IMR-90 (cell line): ENCODE measurements around the gene DYNC2LI1. TPM values are rescaled to one million over a fixed set of nuclear protein-coding genes. Genes with fewer than 3 reads are reported as not detected.

Experiments
- ATAC-seq: fragments of 200-7000 bp; cut with Tn5 transposase; 2 replicates; pipeline ENCODE4 v1.9.1; 2020; ENCODE audit warnings: low read depth, mild to moderate bottlenecking, moderate library complexity
- BruUV-seq: library from RNA; stranded (reverse); fragments of 400-500 nt; replicated peaks from 2 replicates; lab custom pipeline; 2021; lab: Mats Ljungman, UMichigan
- CTCF ChIA-PET: fragments of 300-600 bp; formaldehyde crosslinking; extraction: SDS; loops from one replicate; lab custom pipeline; 2021; ENCODE audit warnings: antibody characterized with exemption; lab: Yijun Ruan, JAX
- POLR2A ChIA-PET: fragments of 300-600 bp; sonication (Branson Sonifier 250); formaldehyde crosslinking; loops from one replicate; lab custom pipeline; 2022; ENCODE audit warnings: antibody characterized with exemption; ENCODE audit not compliant: unreplicated experiment; lab: Charles Lee
- DNase-seq: peaks from one replicate; pipeline ENCODE4 v3.0.0; 2013
- H2AFZ ChIP-seq: replicated peaks from 2 replicates; pipeline ENCODE3; 2013; ENCODE audit warnings: low read length, mild to moderate bottlenecking; ENCODE audit not compliant: poor library complexity
- H2AK5ac ChIP-seq: 2 replicates; pipeline ENCODE4 v1.6.1; 2013; ENCODE audit warnings: low read depth, low read length, inconsistent platforms
- H2AK9ac ChIP-seq: replicated peaks from 2 replicates; pipeline ENCODE3; 2013; ENCODE audit warnings: mild to moderate bottlenecking, low read depth, low read length, moderate library complexity; ENCODE audit not compliant: poor library complexity
- H2BK120ac ChIP-seq: 2 replicates; pipeline ENCODE4 v1.6.1; 2013; ENCODE audit warnings: low read depth, low read length, inconsistent platforms
- H2BK15ac ChIP-seq: 3 replicates; pipeline ENCODE4 v1.6.1; 2013; ENCODE audit warnings: low read depth, low read length, inconsistent platforms
- H2BK20ac ChIP-seq: 2 replicates; pipeline ENCODE4 v1.6.1; 2013; ENCODE audit warnings: low read depth, mild to moderate bottlenecking, inconsistent platforms, low read length, moderate library complexity
- H2BK5ac ChIP-seq: 2 replicates; pipeline ENCODE4 v1.6.1; 2013; ENCODE audit warnings: mild to moderate bottlenecking, low read depth, low read length, inconsistent platforms; ENCODE audit not compliant: poor library complexity, severe bottlenecking
- H3K14ac ChIP-seq: replicated peaks from 2 replicates; pipeline ENCODE4 v1.6.1; 2013; ENCODE audit warnings: low read depth, low read length, inconsistent platforms
- H3K18ac ChIP-seq: 2 replicates; pipeline ENCODE4 v1.6.1; 2013; ENCODE audit warnings: low read depth, low read length, control low read depth
- H3K23ac ChIP-seq: 2 replicates; pipeline ENCODE4 v1.6.1; 2013; ENCODE audit warnings: low read depth, low read length, inconsistent platforms
- H3K27ac ChIP-seq: 2 replicates; pipeline ENCODE4 v1.5.1; 2013; ENCODE audit warnings: mild to moderate bottlenecking, control low read depth, low read length; ENCODE audit not compliant: insufficient read depth
- H3K27me3 ChIP-seq: 2 replicates; pipeline ENCODE4 v1.6.1; 2013; ENCODE audit warnings: low read length; ENCODE audit not compliant: control insufficient read depth, insufficient read depth
- H3K36me3 ChIP-seq: 2 replicates; pipeline ENCODE4 v1.6.1; 2013; ENCODE audit warnings: low read length, mixed read lengths; ENCODE audit not compliant: control insufficient read depth, insufficient read depth
- H3K4ac ChIP-seq: 2 replicates; pipeline ENCODE4 v1.6.1; 2013; ENCODE audit warnings: low read depth, low read length, inconsistent platforms
- H3K4me1 ChIP-seq: 2 replicates; pipeline ENCODE4 v1.6.1; 2013; ENCODE audit warnings: low read length, mixed read lengths; ENCODE audit not compliant: control insufficient read depth, insufficient read depth
- H3K4me2 ChIP-seq: 2 replicates; pipeline ENCODE4 v1.6.1; 2013; ENCODE audit warnings: low read depth, mild to moderate bottlenecking, control low read depth, low read length, moderate library complexity
- H3K4me3 ChIP-seq: 2 replicates; pipeline ENCODE4 v1.5.1; 2013; ENCODE audit warnings: low read depth, mild to moderate bottlenecking, control low read depth, low read length, moderate library complexity; ENCODE audit not compliant: insufficient read depth
- H3K56ac ChIP-seq: 2 replicates; pipeline ENCODE4 v1.6.1; 2013; ENCODE audit warnings: low read length, inconsistent platforms; ENCODE audit not compliant: insufficient read depth; ENCODE audit errors: extremely low read depth
- H3K79me1 ChIP-seq, 2 experiments: 2 replicates each; pipeline ENCODE4 v1.6.1; 2013; ENCODE audit warnings: low read length in 2 of 2, inconsistent platforms in 1 of 2, low read depth in 1 of 2
- H3K9ac ChIP-seq: 2 replicates; pipeline ENCODE4 v1.6.1; 2013; ENCODE audit warnings: low read depth, low read length, control low read depth
- H3K9me1 ChIP-seq: 2 replicates; pipeline ENCODE4 v1.6.1; 2013; ENCODE audit warnings: low read length, inconsistent platforms; ENCODE audit not compliant: insufficient read depth
- H3K9me3 ChIP-seq: 2 replicates; pipeline ENCODE4 v1.6.1; 2013; ENCODE audit warnings: low read length; ENCODE audit not compliant: control insufficient read depth, insufficient read depth
- H4K20me1 ChIP-seq: 2 replicates; pipeline ENCODE4 v1.6.1; 2013; ENCODE audit warnings: low read length, inconsistent platforms; ENCODE audit not compliant: insufficient read depth
- H4K5ac ChIP-seq: 2 replicates; pipeline ENCODE4 v1.6.1; 2013; ENCODE audit warnings: mild to moderate bottlenecking, low read depth, low read length, control low read depth
- H4K8ac ChIP-seq, 2 experiments: 2 replicates each; pipeline ENCODE4 v1.6.1; 2013; ENCODE audit warnings: low read depth in 2 of 2, low read length in 2 of 2, control low read depth in 1 of 2, inconsistent platforms in 1 of 2
- H4K91ac ChIP-seq: 2 replicates; pipeline ENCODE4 v1.6.1; 2013; ENCODE audit warnings: low read depth, low read length, inconsistent platforms; ENCODE audit not compliant: insufficient read depth
- BHLHE40 ChIP-seq: fragments of 150-350 bp; IDR thresholded peaks from 2 replicates; pipeline ENCODE4 v1.6.1; 2016; ENCODE audit warnings: mild to moderate bottlenecking, low read depth, low read length
- CEBPB ChIP-seq: IDR thresholded peaks from 2 replicates; pipeline ENCODE4 v1.6.1; 2012; ENCODE audit warnings: low read depth, low read length, improper control_type of control experiment
- CHD1 ChIP-seq: IDR thresholded peaks from 2 replicates; pipeline ENCODE4 v1.6.1; 2012; ENCODE audit warnings: low read depth, low read length, improper control_type of control experiment
- CTCF ChIP-seq: conservative IDR thresholded peaks from 2 replicates; pipeline ENCODE4 v1.5.1; 2012; ENCODE audit warnings: mild to moderate bottlenecking, low read depth, low read length, improper control_type of control experiment
- ELK1 ChIP-seq: fragments of 150-350 bp; IDR thresholded peaks from 2 replicates; pipeline ENCODE4 v1.6.1; 2016; ENCODE audit warnings: low read depth, mild to moderate bottlenecking, low read length, moderate library complexity, borderline replicate concordance
- FOS ChIP-seq: fragments of 150-350 bp; IDR thresholded peaks from 2 replicates; pipeline ENCODE4 v1.6.1; 2016; ENCODE audit warnings: low read depth, low read length
- MAFK ChIP-seq: IDR thresholded peaks from 2 replicates; pipeline ENCODE4 v1.6.1; 2012; ENCODE audit warnings: low read depth, low read length, improper control_type of control experiment
- MAZ ChIP-seq: IDR thresholded peaks from 2 replicates; pipeline ENCODE4 v1.6.1; 2012; ENCODE audit warnings: low read depth, mild to moderate bottlenecking, low read length, improper control_type of control experiment, moderate library complexity, borderline replicate concordance
- MXI1 ChIP-seq: IDR thresholded peaks from 2 replicates; pipeline ENCODE4 v1.6.1; 2012; ENCODE audit warnings: low read depth, mild to moderate bottlenecking, low read length, moderate library complexity, borderline replicate concordance
- NFE2L2 ChIP-seq: fragments of 150-350 bp; IDR thresholded peaks from 2 replicates; pipeline ENCODE4 v1.6.1; 2016; ENCODE audit warnings: low read depth, mild to moderate bottlenecking, low read length
- POLR2A ChIP-seq: IDR thresholded peaks from 2 replicates; pipeline ENCODE4 v1.6.1; 2012; ENCODE audit warnings: mild to moderate bottlenecking, low read depth, low read length
- RAD21 ChIP-seq: IDR thresholded peaks from 2 replicates; pipeline ENCODE4 v1.6.1; 2012; ENCODE audit warnings: low read length, improper control_type of control experiment
- RCOR1 ChIP-seq: IDR thresholded peaks from 2 replicates; pipeline ENCODE4 v1.6.1; 2012; ENCODE audit warnings: mild to moderate bottlenecking, low read length, improper control_type of control experiment; ENCODE audit not compliant: insufficient replicate concordance
- RFX5 ChIP-seq: IDR thresholded peaks from 2 replicates; pipeline ENCODE4 v1.8.0; 2012; ENCODE audit warnings: low read depth, mild to moderate bottlenecking, low read length, moderate library complexity
- SMC3 ChIP-seq: fragments of 150-350 bp; IDR thresholded peaks from 2 replicates; pipeline ENCODE4 v1.6.1; 2016; ENCODE audit warnings: low read depth, mild to moderate bottlenecking, antibody characterized with exemption, low read length, moderate library complexity
- USF2 ChIP-seq: fragments of 150-350 bp; IDR thresholded peaks from 2 replicates; pipeline ENCODE4 v1.6.1; 2017; ENCODE audit warnings: mild to moderate bottlenecking, antibody characterized with exemption, low read length, low read depth
- WGBS, 2 experiments: methylation state at CpG; one replicate each; pipeline versions ENCODE4 v1.1.5 to v1.1.7; 2013; ENCODE audit warnings: missing lambda C conversion rate in 2 of 2; ENCODE audit not compliant: insufficient read length in 1 of 2; ENCODE audit errors: extremely low coverage in 2 of 2; 5-methylcytosine and 5-hydroxymethylcytosine counted together
- dilution Hi-C: fragments of 300-500 bp; cut with HindIII; formaldehyde crosslinking; loops from one replicate; pipeline ENCODE4 v1.14.3; 2018; ENCODE audit warnings: low sequenced_read_pairs; ENCODE audit not compliant: unreplicated experiment
- in situ Hi-C: fragments of 300-500 bp; cut with MboI; formaldehyde crosslinking; loops from 3 replicates; pipeline ENCODE4 v1.14.3; 2019; ENCODE audit warnings: low sequenced_read_pairs, inconsistent platforms, mixed read lengths
- intact Hi-C: fragments of 100-400 bp; cut with micrococcal nuclease; formaldehyde crosslinking; loops from 2 replicates; pipeline ENCODE4 v1.10.0; 2022
- polyA plus RNA-seq, 3 experiments: library from polyadenylated mRNA; depleted of rRNA; stranded (reverse); fragments of >200 nt; gene quantifications; 2 replicates each; pipeline ENCODE4 v1.2.3, GENCODE V29; 2012; ENCODE audit warnings: low replicate concordance in 1 of 3
- total RNA-seq: library from RNA; depleted of rRNA; stranded (reverse); fragments of >200 nt; gene quantifications from 2 replicates; pipeline ENCODE4 v1.2.3, GENCODE V29; 2012

The DYNC2LI1 gene
- total and polyA plus RNA-seq, 2 of the 4 experiments (the other 2 are of a cell fraction) = 5.2 to 10.4 TPM

- Histone ChIP-seq H2AK5ac (no peak overlapping the region), H2BK15ac (no peak overlapping the region), H3K27ac (no peak overlapping the region), H3K18ac (no peak overlapping the region), H2BK5ac (no peak overlapping the region), H3K9me3 (no peaks in the 10 kb centered on the region), H3K36me3 (peaks cover 4% of the 10 kb centered on the region), H3K23ac (no peak overlapping the region), H2AFZ (no peak overlapping the region), H3K4ac (no peak overlapping the region), H4K91ac (no peak overlapping the region), H3K4me3 (no peak overlapping the region), H2BK20ac (no peak overlapping the region), H4K8ac (no peak overlapping the region), H3K27me3 (no peaks in the 10 kb centered on the region), H4K20me1 (no peaks in the 10 kb centered on the region), H2AK9ac (no peak overlapping the region), H3K4me2 (no peak overlapping the region), H2BK120ac (no peak overlapping the region), H3K9me1 (no peaks in the 10 kb centered on the region), H3K56ac (no peak overlapping the region), H3K4me1 (peaks cover 2% of the 10 kb centered on the region; the same call in 1 of the 2 replicates), H3K79me1 (no peaks in the 10 kb centered on the region), H4K5ac (no peak overlapping the region), H3K14ac (no peak overlapping the region), H3K9ac (no peak overlapping the region)
- BruUV-seq = no TSS peak
- POLR2A ChIA-PET = no interaction called here
- intact Hi-C loops = no loop called here
- no peak for ATAC-seq
- in situ Hi-C loops = no loop called here
- DNase-seq = no peak
- dilution Hi-C loops = no loop called here
- CTCF ChIA-PET = interaction anchor here (0.6 kb wide), 2 partner anchors 160 to 248 kb away, joined by 3 read pairs; no protein-coding TSS in a partner anchor
- no CpG with 5 or more reads among the region's 1 CpG for WGBS, 2 experiments
- TF ChIP-seq RFX5 (no peak), NFE2L2 (no peak), ELK1 (no peak), BHLHE40 (no peak), CHD1 (no peak), SMC3 (no peak), FOS (no peak), RAD21 (no peak), MAFK (no peak), MXI1 (no peak), CEBPB (no peak), CTCF (no peak), USF2 (no peak), MAZ (no peak), POLR2A (no peak), RCOR1 (no peak)
Observed at GRCh38 chr2:43796206-43796605, 22.4 kb downstream of the DYNC2LI1 start.
